Measurements from ENCODE around the gene PNPT1. TPM values are rescaled to one million over a fixed set of nuclear protein-coding genes. Genes with fewer than 3 reads are reported as not detected.
"Not testable (repeated sequence)": the region's sequence is repeated elsewhere in the genome, so short reads cannot be mapped to it uniquely, and the experiment has no call there.

Gene PNPT1
- polyA plus RNA-seq, 12 donors: 14.7 to 24.8 (median 18.4) TPM; not detected in 1

- DNase-seq: no peak
Observed at GRCh38 chr2:55705027-55705653, 11.5 kb upstream of the PNPT1 start.

- no peak for DNase-seq
Observed at GRCh38 chr2:55703350-55703749, 9.7 kb upstream of the PNPT1 start.

- not testable (repeated sequence) for DNase-seq
Observed at GRCh38 chr2:55692740-55693139, 904 bp downstream of the PNPT1 start.

GRCh38 chr2:55672630-55673029 is 21.0 kb downstream of the PNPT1 start:
- DNase-seq: peak; percentile 15

GRCh38 chr2:55668956-55669355 is 24.7 kb downstream of the PNPT1 start:
- no peak for DNase-seq

GRCh38 chr2:55653255-55653654 is 40.4 kb downstream of the PNPT1 start:
- no peak for DNase-seq

- no peak for DNase-seq
Observed at GRCh38 chr2:55649211-55649610, 44.4 kb downstream of the PNPT1 start.

GRCh38 chr2:55636831-55637230 is 56.8 kb downstream of the PNPT1 start:
- DNase-seq: no peak

- DNase-seq: no peak
Observed at GRCh38 chr2:55628931-55629330, 64.7 kb downstream of the PNPT1 start.

GRCh38 chr2:55627915-55628314 is 65.7 kb downstream of the PNPT1 start:
- DNase-seq: no peak

- no peak for DNase-seq
Observed at GRCh38 chr2:55621802-55622201, 71.8 kb downstream of the PNPT1 start.

GRCh38 chr2:55620123-55620779 is 73.4 kb downstream of the PNPT1 start:
- DNase-seq: no peak

- peak; percentile 72 for DNase-seq
Observed at GRCh38 chr2:55618275-55619055, 75.2 kb downstream of the PNPT1 start.

- no peak for DNase-seq
Observed at GRCh38 chr2:55618025-55618274, 75.7 kb downstream of the PNPT1 start.

- peak; percentile 100 for DNase-seq
Observed at GRCh38 chr2:55617175-55618024, 76.2 kb downstream of the PNPT1 start, which contains the start of gene PPP4R3B. TSS of gene PPP4R3B (minus strand) at chr2:55617622. CDS start at chr2:55617285, 337 bp downstream.

GRCh38 chr2:55616551-55617174 is 77.0 kb downstream of the PNPT1 start:
- peak; percentile 47 for DNase-seq

- no peak for DNase-seq
Observed at GRCh38 chr2:55611997-55612396, 81.6 kb downstream of the PNPT1 start.

GRCh38 chr2:55610954-55611743 is 82.5 kb downstream of the PNPT1 start:
- DNase-seq: no peak

GRCh38 chr2:55609938-55610578 is 83.6 kb downstream of the PNPT1 start:
- DNase-seq: no peak

GRCh38 chr2:55609193-55609794 is 84.3 kb downstream of the PNPT1 start:
- no peak for DNase-seq

Measured in muscle of arm (tissue), 12 donors.